HepG2 (cell line): ENCODE data around the gene GPR42. TPM values are rescaled to one million over a fixed set of nuclear protein-coding genes. Genes with fewer than 3 reads are reported as not detected.
A peak's percentile ranks its signal among the peaks of the same experiment; 100 is the strongest.

ENCODE experiments used
- ARNTL ChIP-seq: sonication (generic); formaldehyde crosslinking; IDR thresholded peaks from 2 replicates; pipeline ENCODE4 v1.4.0; 2020; ENCODE audit warnings: mild to moderate bottlenecking, missing genetic modification reagents
- BCL3 ChIP-seq: sonication (generic); formaldehyde crosslinking; IDR thresholded peaks from 2 replicates; pipeline ENCODE4 v1.5.1; 2020; ENCODE audit warnings: mild to moderate bottlenecking, missing genetic modification reagents, moderate library complexity
- GABPA ChIP-seq, 2 experiments: IDR thresholded peaks; 2 replicates each; pipeline ENCODE4 v1.6.1; 2011 to 2016; ENCODE audit warnings: low read depth in 2 of 2, low read length in 1 of 2, missing biosample characterization in 1 of 2, missing genetic modification characterization in 1 of 2
- GMEB1 ChIP-seq: sonication (generic); formaldehyde crosslinking; IDR thresholded peaks from 2 replicates; pipeline ENCODE4 v1.5.1; 2020; ENCODE audit warnings: missing genetic modification reagents, mild to moderate bottlenecking, borderline replicate concordance
- GZF1 ChIP-seq: sonication (generic); formaldehyde crosslinking; IDR thresholded peaks from 2 replicates; pipeline ENCODE4 v1.5.1; 2020; ENCODE audit warnings: mild to moderate bottlenecking, missing genetic modification reagents
- MIXL1 ChIP-seq: IDR thresholded peaks from 2 replicates; pipeline ENCODE4 v1.6.1; 2016
- MTF2 ChIP-seq: sonication (generic); formaldehyde crosslinking; IDR thresholded peaks from 2 replicates; pipeline ENCODE4 v1.5.0; 2020; ENCODE audit warnings: missing genetic modification reagents, borderline replicate concordance
- MYNN ChIP-seq: sonication (generic); formaldehyde crosslinking; IDR thresholded peaks from 2 replicates; pipeline ENCODE4 v1.4.0; 2020; ENCODE audit warnings: mild to moderate bottlenecking, low read depth, missing genetic modification reagents
- NFIB ChIP-seq: sonication (generic); formaldehyde crosslinking; IDR thresholded peaks from 2 replicates; pipeline ENCODE4 v1.9.0; 2021; ENCODE audit warnings: missing genetic modification reagents, mild to moderate bottlenecking, borderline replicate concordance
- NFKB2 ChIP-seq: sonication (generic); formaldehyde crosslinking; IDR thresholded peaks from 2 replicates; pipeline ENCODE4 v1.4.0; 2020; ENCODE audit warnings: missing genetic modification reagents, borderline replicate concordance
- NR2F2 ChIP-seq: IDR thresholded peaks from 2 replicates; pipeline ENCODE4 v1.6.1; 2012; ENCODE audit warnings: low read depth, inconsistent platforms, borderline replicate concordance
- PCBP1 ChIP-seq: fragments of 200-400 bp; formaldehyde crosslinking; IDR thresholded peaks from 2 replicates; pipeline ENCODE4 v1.6.1; 2017; ENCODE audit warnings: mild to moderate bottlenecking, low read depth, low read length, borderline replicate concordance
- RNF219 ChIP-seq: sonication (generic); formaldehyde crosslinking; IDR thresholded peaks from 2 replicates; pipeline ENCODE4 v1.5.0; 2020; ENCODE audit warnings: mild to moderate bottlenecking, missing genetic modification reagents
- SNAPC2 ChIP-seq: sonication (generic); formaldehyde crosslinking; IDR thresholded peaks from 2 replicates; pipeline ENCODE4 v1.8.1; 2022; ENCODE audit warnings: mild to moderate bottlenecking, missing genetic modification reagents
- THAP11 ChIP-seq: IDR thresholded peaks from 2 replicates; pipeline ENCODE4 v1.6.1; 2016; ENCODE audit warnings: missing biosample characterization, missing genetic modification reagents
- U2AF1 ChIP-seq: fragments of 200-400 bp; formaldehyde crosslinking; optimal IDR thresholded peaks from 2 replicates; pipeline ENCODE3; 2017; ENCODE audit warnings: mild to moderate bottlenecking, low read depth, low read length
- U2AF2 ChIP-seq: fragments of 200-400 bp; formaldehyde crosslinking; IDR thresholded peaks from 2 replicates; pipeline ENCODE4 v1.6.1; 2017; ENCODE audit warnings: low read depth, mild to moderate bottlenecking, low read length
- ZNF138 ChIP-seq: sonication (generic); formaldehyde crosslinking; IDR thresholded peaks from 2 replicates; pipeline ENCODE4 v1.5.0; 2020; ENCODE audit warnings: mild to moderate bottlenecking, low read depth, missing genetic modification reagents
- ZNF225 ChIP-seq: sonication (generic); formaldehyde crosslinking; IDR thresholded peaks from 2 replicates; pipeline ENCODE4 v1.4.0; 2020; ENCODE audit warnings: mild to moderate bottlenecking, missing genetic modification reagents
- ZNF703 ChIP-seq: sonication (generic); formaldehyde crosslinking; IDR thresholded peaks from 2 replicates; pipeline ENCODE4 v1.5.1; 2020; ENCODE audit warnings: missing genetic modification reagents, mild to moderate bottlenecking, moderate library complexity, borderline replicate concordance
- ZNF761 ChIP-seq: sonication (generic); formaldehyde crosslinking; conservative IDR thresholded peaks from 2 replicates; pipeline ENCODE4 v1.4.0; 2020; ENCODE audit warnings: mild to moderate bottlenecking, missing genetic modification reagents
- ZNF800 ChIP-seq: sonication (generic); formaldehyde crosslinking; IDR thresholded peaks from 2 replicates; pipeline ENCODE4 v1.4.0; 2020; ENCODE audit warnings: missing genetic modification reagents
- ZSCAN31 ChIP-seq: sonication (generic); formaldehyde crosslinking; IDR thresholded peaks from 2 replicates; pipeline ENCODE4 v1.5.0; 2020; ENCODE audit warnings: low read depth, mild to moderate bottlenecking, missing genetic modification reagents
- ZSCAN9 ChIP-seq: IDR thresholded peaks from 2 replicates; pipeline ENCODE4 v1.6.1; 2016; ENCODE audit warnings: borderline replicate concordance
- polyA plus RNA-seq, 8 experiments: library from polyadenylated mRNA; depleted of rRNA in 3 of 8; stranded (reverse) in 7 of 8; unstranded in 1 of 8; fragments of >200 nt; fragmentation: Illumina TruSeq in 4 of 8; extraction: Trizol in 4 of 8; gene quantifications; 2 replicates each; pipeline versions ENCODE4 v1.2.1 to v1.2.3, GENCODE V29; 2011 to 2016; ENCODE audit warnings: low read depth in 4 of 8, missing spikeins in 1 of 8, mixed read lengths in 1 of 8; ENCODE audit not compliant: insufficient read depth in 1 of 8
- total RNA-seq, 5 experiments: library from RNA; depleted of rRNA; stranded (reverse); fragments of >200 nt; fragmentation: Illumina TruSeq; extraction: Trizol; gene quantifications; 2 replicates each; pipeline ENCODE4 v1.2.3, GENCODE V29; 2016; ENCODE audit warnings: low read depth in 1 of 5

The GPR42 gene
- total and polyA plus RNA-seq, 2 of the 13 experiments (the other 11 are each of a cell fraction or from before 2014, with no cell fraction given) = not detected

GRCh38 chr19:35380450-35381124 lies 9.7 kb downstream of the GPR42 start (continued):
- no peak for TF ChIP-seq NR2F2
- 0 out of 2 replicates have a peak, but pooled peaks have one; percentile 33 for TF ChIP-seq ZSCAN9 (CRISPR knock-in tag)
- TF ChIP-seq BCL3 (CRISPR knock-in tag) = no peak
- 0 out of 2 replicates have a peak, but pooled peaks have one; percentile 41 for TF ChIP-seq ZNF761 (CRISPR knock-in tag)
- TF ChIP-seq GZF1 (CRISPR knock-in tag) = no peak
- peak; percentile 62 for TF ChIP-seq MIXL1
- no peak for TF ChIP-seq RNF219 (CRISPR knock-in tag)
- TF ChIP-seq ARNTL (CRISPR knock-in tag) = peak; percentile 79
- TF ChIP-seq U2AF2 = no peak
- TF ChIP-seq SNAPC2 (CRISPR knock-in tag) = no peak
- peak; percentile 33; the same call in 1 of the 2 replicates for TF ChIP-seq THAP11 (CRISPR knock-in tag)
- TF ChIP-seq MTF2 = no peak
- TF ChIP-seq ZSCAN31 (CRISPR knock-in tag) = no peak
- no peak for TF ChIP-seq GABPA (IDR thresholded peaks at IDR 0.05; ENCODE audit: low read depth, low read length)
- TF ChIP-seq GABPA (CRISPR knock-in tag; IDR thresholded peaks at IDR 0.05; ENCODE audit: low read depth) = 0 out of 2 replicates have a peak, but pooled peaks have one; percentile 13
- TF ChIP-seq ZNF138 (CRISPR knock-in tag) = no peak
- no peak for TF ChIP-seq ZNF703 (CRISPR knock-in tag)
- TF ChIP-seq MYNN (CRISPR knock-in tag) = peak; percentile 57; the same call in 1 of the 2 replicates
- no peak for TF ChIP-seq PCBP1
- TF ChIP-seq GMEB1 = no peak
- no peak for TF ChIP-seq ZNF225 (CRISPR knock-in tag)
- no peak for TF ChIP-seq NFIB
- TF ChIP-seq U2AF1 = no peak
- TF ChIP-seq ZNF800 (CRISPR knock-in tag) = peak; percentile 47; the same call in 1 of the 2 replicates
- TF ChIP-seq NFKB2 (CRISPR knock-in tag) = no peak
